ENCODE data around the gene GALNT18.

DNA sequence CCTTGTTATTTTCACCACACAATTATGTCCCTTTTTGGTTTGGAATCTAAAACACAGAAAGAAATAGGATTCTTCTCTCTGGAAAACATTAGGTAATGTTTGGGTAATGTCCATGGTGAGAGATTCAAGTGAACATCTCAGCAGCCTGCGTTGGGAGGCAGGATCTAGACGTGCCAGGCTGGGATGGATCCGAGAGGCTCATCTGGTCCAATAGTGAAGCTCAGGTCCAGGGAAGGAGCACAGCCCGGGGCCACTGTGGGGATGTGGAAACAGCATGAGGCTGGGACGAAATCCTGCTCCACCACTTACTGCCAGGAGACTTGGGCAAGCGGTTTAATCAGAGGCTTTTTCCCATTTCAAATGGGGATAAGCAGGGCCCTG lies 378.6 kb downstream of the GALNT18 start:
- TF ChIP-seq, protein P1, sequence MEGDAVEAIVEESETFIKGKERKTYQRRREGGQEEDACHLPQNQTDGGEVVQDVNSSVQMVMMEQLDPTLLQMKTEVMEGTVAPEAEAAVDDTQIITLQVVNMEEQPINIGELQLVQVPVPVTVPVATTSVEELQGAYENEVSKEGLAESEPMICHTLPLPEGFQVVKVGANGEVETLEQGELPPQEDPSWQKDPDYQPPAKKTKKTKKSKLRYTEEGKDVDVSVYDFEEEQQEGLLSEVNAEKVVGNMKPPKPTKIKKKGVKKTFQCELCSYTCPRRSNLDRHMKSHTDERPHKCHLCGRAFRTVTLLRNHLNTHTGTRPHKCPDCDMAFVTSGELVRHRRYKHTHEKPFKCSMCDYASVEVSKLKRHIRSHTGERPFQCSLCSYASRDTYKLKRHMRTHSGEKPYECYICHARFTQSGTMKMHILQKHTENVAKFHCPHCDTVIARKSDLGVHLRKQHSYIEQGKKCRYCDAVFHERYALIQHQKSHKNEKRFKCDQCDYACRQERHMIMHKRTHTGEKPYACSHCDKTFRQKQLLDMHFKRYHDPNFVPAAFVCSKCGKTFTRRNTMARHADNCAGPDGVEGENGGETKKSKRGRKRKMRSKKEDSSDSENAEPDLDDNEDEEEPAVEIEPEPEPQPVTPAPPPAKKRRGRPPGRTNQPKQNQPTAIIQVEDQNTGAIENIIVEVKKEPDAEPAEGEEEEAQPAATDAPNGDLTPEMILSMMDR (IDR thresholded peaks at IDR 0.05), result no peak
- no peak for TF ChIP-seq POLR2A (IDR thresholded peaks at IDR 0.05)
